GM18907 (cell line): ENCODE data around the gene TMCO4.

ENCODE experiments used
- ATAC-seq: cut with Tn5 transposase; IDR thresholded peaks from one replicate; pipeline ENCODE4 v1.9.1; 2021; ENCODE audit warnings: mild to moderate bottlenecking, moderate library complexity; ENCODE audit not compliant: unreplicated experiment

The TMCO4 gene

DNA sequence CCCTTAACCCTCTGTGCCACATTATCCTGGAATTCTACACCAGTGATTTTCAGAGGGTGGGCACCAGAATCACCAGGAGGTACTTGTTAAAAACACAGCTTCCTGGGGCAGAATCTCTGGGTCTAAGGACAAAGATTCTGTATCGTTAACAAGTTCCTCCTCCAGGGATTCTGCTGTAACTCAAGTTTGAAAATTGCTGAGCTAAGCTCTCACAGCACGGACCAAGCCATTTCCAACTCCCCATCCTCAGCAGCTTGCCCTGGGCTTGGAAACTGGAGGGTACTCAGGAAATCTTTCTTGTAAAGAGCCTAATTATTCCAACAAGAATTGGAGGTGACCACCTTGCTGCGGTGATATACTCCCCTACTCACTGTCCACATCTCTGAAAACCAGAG lies 48.8 kb downstream of the TMCO4 start:
- no peak for ATAC-seq

DNA sequence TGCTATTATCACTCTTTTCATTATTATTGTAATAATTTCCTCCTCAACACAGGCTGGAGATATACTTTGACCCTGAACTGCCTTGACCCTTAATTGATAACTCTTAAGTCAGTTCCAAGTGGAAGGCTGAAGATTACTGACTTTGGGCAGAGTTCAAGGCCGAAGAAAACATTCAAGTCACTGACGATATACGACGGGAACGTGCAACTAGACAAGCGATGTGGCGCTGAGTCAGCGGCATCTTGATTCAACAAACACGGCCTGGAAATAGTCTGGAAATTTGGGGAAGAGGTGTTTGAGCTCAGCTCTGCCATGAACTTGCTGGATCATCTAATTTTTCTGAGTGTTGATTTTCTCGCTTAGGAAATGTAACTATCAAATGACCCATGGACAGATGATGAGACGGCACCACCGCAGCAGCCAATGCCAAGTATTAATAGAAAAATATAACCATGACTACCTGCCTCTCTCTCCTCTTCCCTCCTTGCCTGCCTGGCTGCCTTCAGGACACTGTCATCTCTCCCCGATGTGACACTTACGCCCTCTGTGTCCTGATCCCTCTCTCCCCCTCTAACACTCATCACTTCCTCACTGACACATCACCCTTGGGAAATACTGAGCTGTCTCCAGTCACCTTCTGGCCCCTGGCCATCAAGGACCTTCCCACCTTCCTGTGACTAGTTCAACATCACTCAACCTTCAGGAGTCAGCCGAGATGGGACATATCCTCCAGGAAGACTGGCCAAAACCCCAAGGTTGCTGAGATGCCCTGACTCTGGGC lies 49.4 kb downstream of the TMCO4 start:
- ATAC-seq, result no peak

DNA sequence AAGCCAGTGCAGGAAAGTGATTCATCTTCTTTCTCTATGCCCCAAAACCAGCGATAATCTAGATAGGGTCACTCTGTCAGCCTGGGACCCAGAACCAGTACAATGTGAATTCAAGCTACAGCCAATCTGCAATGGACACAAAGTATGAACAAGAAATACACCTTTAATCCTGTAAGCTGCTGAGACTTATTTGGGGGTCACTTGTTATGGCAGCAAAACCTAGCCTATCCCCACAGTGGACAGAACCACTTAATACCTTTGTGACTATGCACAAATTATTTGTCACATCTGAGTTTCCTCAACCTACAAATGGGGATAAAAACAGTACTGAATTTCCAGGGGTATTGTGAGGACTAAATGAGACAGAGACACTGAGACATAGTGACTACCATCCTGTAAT lies 50.0 kb downstream of the TMCO4 start:
- ATAC-seq, result no peak

DNA sequence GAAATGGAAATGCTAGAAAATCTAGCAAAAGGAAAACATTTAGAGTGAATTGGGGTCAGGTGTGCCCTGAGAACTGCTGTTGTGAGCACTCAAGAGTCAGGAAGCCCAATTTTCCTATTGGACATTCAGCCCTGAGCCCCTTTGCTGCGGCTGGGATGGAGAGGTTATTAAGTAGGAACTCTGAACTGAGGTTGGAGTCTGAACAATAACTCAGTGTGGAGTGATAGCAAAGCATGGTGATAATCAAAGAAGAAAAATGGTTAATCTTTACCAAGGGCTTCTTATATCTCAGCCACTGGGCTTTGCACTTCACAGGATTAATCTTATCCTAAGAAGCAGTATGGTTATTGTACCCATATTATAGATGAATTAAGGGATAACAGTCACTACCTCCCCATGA lies 52.0 kb downstream of the TMCO4 start:
- ATAC-seq, result no peak

DNA sequence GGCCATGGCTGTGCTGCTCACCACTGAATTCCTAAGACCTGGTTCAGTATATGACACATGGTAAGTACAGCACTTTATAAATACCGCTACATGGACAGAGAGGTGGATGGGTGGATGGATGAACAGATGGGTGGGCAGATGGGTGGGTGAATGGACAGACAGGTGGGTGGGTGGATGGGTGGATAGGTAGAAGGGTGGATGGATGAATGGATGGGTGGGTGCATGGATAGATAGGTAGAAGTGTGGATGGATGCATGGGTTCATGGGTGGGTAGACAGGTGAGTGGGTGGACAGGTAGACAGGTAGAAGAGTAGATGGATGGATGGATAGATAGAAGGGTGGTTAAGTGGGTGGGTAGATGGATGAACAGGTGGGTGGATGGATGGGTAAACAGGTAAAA lies 54.8 kb downstream of the TMCO4 start:
- ATAC-seq, result no peak

DNA sequence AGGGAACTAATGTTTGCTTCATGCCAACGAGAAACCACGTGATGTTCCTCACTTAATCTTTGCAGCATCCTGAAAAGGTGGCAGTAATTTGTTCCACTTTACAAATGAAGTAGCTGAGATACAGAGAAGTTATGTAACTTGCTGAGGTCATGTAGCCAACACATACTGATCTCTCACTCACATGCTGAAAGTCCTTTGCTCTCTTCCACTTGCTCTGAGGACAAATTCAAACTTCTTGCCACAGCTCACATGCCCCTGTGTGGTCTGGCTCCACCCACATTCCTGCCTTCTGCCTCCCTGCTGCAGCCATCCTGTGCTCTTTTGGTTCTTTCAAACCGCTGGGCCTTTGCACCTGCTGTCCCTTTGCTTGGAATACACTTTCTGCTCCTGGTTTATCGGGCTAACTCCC lies 55.4 kb downstream of the TMCO4 start:
- ATAC-seq, result no peak

DNA sequence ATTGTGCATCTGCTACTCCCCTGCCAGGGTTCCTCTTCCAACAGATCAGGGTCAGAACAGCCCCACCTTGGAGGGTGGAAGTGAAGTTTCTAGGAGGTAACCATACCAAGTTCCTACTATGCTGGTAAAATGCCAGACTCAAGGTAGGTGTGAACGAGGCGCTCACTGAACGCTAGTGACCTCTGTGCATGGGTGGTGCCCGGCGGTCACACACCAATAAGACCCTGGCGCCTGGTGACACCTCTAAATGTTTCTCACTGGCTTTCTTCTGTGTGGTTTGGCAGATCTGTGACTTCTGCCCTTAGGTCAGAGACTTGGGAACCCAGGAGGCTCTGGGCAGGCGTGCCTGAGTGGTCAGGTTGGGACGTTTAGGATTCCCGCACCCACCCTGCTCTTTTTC lies 55.9 kb downstream of the TMCO4 start:
- ATAC-seq, result no peak

DNA sequence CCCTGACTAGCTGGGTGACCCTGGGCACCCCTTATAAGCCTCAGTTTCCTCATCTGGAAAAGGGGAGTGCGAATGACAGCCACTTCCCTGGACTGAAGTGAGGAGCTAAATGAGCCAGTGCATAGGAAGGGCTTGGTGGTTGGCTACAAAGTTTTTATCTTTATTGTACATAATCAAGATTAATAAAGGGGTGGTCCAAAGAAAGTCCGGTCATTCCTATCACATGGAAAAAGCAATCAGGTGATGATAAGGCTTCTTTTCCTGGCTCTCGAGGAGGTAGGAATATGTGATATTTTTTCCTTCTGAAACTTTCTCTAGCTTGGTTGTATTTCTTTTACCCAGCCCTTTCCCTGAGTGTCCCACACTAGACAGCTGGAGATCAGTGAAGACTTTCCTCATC lies 56.5 kb downstream of the TMCO4 start:
- ATAC-seq, result no peak

DNA sequence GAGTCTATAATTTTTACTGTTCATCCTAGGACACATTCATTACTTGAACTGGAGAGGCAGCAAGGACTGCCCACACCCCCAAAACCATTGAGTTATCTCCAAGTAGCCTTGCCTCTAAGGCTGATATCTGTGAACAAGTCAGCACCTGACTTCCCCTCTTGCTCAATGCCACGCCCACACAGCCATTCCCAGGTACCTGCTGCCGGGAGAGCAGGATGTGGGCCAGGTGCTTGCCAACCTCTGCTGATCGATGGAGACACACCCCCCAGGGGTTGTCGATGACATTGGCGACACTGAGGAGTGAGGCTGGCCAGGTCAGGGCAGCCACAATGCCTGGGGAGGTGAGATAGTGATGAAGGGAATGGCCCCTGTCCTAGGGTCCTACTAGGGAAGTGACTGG lies 60.1 kb downstream of the TMCO4 start:
- ATAC-seq, result no peak

DNA sequence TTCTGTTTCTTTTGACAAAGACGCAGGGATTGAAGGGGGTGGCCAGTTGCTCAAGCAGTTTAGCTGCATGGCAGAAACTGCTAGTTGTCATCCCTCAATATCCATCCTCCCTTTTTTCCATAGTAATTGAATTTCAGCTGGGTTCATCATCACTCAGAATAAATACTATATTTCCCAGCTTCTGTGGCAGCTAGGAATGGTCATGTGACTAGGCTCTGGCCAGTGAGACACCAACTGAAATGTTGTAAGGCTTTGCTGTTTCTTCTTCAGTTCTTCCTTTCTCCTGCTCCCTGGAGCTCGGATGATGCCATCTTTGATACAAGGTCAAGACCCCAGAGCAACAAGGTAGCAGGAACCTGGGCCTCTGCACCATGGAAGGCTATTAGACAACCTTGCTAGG lies 61.0 kb downstream of the TMCO4 start:
- no peak for ATAC-seq

DNA sequence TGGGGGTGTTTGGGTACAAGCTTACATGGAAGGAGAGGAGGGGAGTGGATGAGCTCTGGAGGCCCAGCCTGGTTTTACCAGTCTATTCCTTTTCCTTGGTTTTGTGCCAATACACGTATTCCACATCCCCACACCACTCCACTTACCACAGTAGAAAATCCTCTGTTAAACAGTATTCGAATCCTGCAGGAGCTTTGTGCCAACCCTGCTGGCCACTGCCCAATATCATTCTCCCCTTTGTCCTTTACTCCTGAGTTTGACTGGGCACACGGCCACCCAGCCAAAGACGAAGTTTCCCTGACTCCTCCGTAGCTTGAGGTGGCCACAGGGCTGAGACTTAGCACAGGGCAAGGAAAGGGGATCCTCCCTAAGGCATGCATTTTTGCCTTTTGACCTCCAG lies 61.6 kb downstream of the TMCO4 start:
- no peak for ATAC-seq

DNA sequence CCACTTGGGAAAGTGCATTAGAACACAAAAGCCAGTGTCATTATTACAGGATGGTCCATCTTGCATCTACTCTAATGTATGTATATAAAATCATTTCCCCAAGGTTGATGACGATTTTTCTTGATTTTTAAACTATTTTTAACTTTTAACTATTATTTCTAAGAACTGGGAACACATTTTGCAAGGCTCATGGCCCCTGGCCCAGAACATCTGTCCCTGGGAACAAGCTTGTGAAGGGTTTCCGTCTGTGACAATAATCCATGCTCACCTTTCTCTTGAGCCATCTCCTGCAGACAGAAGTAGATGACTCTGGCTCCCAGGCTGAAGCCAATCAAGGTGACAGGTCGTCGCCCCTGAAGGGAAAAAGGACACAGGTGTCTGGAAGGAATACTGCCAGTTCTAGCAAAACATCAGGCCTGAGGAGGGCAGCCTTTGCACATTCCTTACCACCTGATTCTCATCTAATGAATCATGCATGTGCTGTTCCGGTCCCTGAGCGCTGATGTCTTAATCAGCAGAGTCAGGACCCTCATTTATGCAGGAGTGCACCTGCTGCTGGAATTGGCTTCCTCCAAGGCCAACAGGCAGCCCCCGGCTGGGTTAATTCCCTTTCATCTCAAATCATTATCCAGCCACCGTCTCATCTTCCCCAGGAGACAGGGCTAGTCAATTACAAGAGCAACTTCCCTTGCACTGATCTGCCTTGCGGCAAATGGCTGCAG lies 62.5 kb downstream of the TMCO4 start:
- no peak for ATAC-seq

DNA sequence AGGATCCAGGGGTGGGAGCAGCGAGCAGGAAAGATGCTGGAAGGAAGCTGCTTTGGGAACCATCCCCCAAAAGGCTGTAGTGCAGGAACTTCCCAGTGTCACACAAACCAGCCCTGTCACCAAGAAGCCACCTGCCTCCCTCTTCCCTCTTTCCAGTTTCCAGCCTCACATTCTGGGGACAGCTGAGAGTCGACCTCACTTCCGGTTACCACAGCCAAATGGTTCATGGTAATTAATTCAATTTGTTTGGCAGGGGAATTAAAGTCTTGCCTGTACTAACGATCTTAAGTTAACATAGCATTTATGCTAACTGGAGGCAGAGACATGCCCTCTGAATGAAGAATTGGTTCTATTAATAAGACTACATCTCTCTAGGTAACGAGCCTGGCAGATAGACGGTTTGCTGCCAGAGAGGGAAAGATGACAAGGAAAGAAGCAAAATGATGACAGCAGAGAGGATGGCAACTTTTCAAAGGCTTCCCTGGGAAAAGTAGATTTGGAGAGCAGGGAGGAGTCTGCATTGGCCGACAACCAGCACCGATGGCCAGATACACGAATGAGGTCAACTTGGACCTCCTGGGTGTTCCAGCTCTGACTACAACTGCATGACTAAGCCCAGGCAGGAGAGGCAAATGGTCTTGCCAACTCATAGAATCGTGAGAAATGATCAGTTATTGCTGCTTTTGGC lies 64.1 kb downstream of the TMCO4 start:
- ATAC-seq, result no peak

DNA sequence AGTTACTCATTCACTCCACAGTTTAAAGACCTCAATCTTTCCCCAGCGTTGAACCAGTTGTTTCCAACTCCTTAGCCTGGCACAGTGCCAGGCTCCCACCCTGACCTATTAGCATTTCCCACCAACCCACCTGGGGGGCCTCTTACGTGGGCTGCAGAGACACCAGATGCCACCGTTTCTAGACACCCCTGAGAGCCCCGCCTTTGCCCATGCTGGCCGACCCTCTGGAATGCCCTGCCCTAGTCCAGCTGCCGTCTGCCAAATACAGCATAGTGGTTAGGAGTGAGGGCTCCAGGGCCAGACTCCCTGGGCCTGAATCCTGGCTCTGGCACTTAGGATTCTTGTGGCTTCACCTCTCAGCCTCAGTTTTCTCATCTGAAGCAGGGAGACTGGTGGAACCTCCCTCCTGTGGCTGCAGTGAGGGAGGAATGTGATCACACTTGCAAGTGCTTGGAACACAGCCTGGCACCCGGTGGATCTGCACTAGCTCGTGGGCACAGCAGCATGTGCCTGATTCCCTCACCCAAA lies 65.2 kb downstream of the TMCO4 start:
- no peak for ATAC-seq

DNA sequence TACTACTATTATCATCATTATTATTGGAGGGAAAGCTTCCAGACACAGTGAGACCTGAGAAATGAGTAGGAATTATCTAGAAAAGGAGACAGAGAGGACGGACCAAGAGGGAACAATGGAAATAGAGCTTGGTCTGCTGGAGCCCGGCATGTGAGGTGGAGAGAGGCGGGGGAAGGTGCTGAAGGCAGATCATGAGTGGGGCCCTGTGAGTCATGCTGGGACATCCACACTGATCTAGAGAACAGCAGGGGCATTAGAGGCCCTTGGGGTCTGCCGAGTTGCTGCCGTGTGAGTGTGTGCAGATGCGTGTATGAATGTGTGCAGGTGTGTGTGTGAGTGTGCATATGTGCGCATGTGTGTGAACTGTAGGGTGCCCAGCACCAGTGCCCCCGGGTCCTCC lies 65.7 kb downstream of the TMCO4 start:
- ATAC-seq, result no peak

DNA sequence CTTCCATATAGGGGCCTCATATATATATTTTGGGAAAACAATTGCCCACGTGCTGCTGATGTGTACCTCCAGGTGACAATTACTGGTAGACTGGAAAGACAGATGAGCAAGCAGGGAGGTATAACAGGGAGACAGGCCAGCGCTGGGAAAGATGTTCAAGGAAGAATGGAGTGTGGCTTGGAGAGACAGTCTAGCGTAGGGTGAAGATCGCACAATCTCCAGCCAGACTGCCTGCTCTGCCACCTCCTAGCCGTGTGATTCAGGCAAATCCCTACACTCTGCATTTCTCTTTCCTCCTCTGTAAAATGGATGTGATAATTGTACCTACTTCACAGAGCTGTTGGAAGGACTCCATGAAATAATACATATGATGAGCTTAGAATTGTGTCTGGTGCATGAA lies 66.1 kb downstream of the TMCO4 start:
- no peak for ATAC-seq

DNA sequence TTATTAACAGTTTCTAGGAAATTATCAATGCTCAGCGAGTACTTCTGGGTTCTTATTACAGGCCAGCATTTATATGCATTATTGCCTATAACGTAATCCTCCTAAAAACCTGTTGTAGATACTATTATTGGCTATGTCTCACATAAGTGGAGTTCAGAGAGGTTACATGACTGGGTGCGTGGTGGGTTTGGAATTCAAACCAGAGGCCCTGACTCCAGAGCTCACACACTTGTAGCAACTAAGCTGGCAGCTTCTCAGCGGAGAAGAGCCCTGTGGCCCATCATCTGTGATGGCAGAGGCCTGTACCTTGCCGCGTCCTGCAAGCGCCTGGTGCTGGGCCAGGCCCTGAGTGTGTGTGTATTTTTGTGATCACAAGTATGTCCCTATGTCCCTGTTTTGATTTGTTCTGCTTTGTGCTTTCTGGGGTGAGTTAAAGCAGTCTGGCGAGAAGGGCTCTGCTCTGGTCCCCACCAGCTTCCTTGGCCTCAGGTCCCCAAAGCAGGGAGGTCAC lies 68.3 kb downstream of the TMCO4 start:
- ATAC-seq, result no peak

DNA sequence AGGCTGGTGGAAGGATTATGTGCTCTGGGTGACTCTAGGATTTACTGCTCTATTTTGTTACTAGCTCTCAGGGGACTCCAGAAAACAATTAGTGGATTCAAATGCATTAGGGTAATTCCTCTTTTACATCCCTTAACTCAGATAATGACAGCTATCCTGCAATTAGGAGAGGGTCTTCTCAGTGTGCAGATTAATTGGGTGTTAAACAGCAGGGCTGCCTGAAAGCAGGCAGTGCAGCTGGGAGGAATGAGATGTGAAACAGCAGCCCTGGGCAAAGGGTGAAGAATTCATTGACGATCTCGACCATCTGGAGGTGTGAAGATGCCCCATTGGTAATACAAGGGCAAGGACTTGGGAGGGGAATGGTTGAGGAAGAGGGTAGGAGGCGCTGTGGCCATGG lies 68.9 kb downstream of the TMCO4 start:
- ATAC-seq, result no peak

DNA sequence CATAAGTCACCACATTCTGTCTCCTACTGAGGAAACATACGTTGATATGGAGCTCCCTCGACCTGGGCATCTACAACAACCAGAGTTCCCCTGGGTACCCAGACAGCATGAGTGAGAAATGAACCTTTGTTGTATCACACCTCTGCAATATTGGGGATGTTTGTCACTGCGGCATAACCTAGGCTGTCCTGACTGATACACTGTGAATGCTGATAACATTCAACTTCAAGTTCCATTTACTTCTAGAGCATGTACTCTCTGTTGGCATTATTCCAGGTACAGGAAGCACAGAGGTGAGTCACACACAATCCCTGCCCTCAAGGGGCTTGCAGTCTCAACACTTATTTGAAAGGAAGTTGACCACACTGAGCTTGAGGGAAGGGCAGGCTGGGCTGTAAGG lies 69.5 kb downstream of the TMCO4 start:
- no peak for ATAC-seq

DNA sequence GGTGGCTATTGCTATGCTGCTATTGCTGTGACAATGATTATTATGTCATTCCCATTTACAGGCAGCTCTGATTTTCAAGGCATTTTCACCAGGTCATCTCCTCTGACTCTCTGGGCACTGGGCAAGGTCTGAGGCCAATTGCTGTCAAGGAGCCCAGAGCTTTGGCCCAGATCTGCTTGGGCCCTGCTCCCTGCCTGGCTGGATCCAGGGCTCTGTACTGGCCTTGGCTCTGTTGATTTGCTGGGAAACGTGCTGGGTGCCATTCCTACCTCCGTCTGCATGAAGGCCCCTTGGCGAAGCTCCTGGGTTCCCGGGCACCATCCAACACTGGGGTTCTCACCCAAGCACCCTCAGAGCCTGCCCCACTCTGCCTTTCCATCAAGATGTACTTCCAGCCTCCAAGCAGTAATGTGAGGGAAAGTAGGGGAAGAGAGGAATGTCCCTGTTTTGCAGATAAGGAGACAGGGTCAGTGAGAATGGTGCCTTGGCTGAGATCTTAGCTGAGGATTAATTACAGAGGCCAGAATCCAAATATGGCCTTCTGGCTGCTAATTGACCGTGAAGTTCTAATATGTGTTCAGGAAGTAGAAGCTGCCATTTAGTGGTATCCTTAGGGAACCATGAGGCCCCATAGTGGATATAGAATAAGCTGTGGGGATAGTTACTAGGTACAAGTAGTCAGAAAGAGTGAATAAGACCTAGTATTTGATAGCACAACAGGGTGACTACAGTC lies 71.1 kb downstream of the TMCO4 start:
- ATAC-seq, result no peak

DNA sequence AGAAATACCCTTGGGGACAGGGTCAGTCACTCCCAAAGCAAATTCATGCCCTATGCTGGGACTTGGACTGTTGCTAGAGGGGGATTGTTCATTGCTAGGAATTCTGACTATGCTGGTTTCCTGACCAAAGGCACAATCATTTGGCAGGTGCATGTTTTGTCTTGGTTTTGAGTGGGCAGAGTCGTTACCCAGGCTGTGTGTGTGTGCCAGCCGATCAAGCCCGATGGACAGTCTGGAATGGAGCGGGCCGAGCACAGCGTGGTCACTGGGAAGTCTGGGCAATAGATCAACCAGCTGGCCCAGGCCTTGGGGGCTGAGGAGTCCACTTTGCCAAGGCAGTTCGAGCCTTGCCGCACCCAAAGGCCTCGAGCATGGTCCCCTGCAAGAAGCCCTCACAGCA lies 74.1 kb downstream of the TMCO4 start:
- no peak for ATAC-seq
